B cell (primary cell): Measurements from ENCODE around the gene C19orf53. TPM values are rescaled to one million over a fixed set of nuclear protein-coding genes. Genes with fewer than 3 reads are reported as not detected.

ENCODE experiments used
- ATAC-seq: fragments of 200-7000 bp; cut with Tn5 transposase; one replicate; pipeline ENCODE4 v1.10.0; 2021; ENCODE audit warnings: low read depth, mild to moderate bottlenecking, moderate number of reproducible peaks, moderate library complexity
- CTCF ChIA-PET: fragments of 350-600 bp; sonication (Branson Sonifier 250); formaldehyde crosslinking; loops from one replicate; lab custom pipeline; 2021; ENCODE audit warnings: antibody characterized with exemption, inconsistent platforms; lab: Charles Lee
- POLR2A ChIA-PET: fragments of 350-600 bp; sonication (Branson Sonifier 250); formaldehyde crosslinking; loops from one replicate; lab custom pipeline; 2021; ENCODE audit warnings: antibody characterized with exemption; lab: Charles Lee
- DNase-seq: peaks from one replicate; pipeline ENCODE4 v3.0.0; 2013
- H2AFZ ChIP-seq: 2 replicates; pipeline ENCODE4 v1.6.1; 2012; ENCODE audit warnings: mild to moderate bottlenecking, low read depth, low read length; ENCODE audit not compliant: insufficient read depth, poor library complexity, severe bottlenecking
- H3K27ac ChIP-seq, 2 donors: 1 replicate in 1 of 2; 2 replicates in 1 of 2; pipeline ENCODE4 v1.5.1; 2012 to 2013; ENCODE audit warnings: low read length in 2 of 2, mild to moderate bottlenecking in 2 of 2, moderate library complexity in 1 of 2
- H3K27me3 ChIP-seq, 4 experiments: fragments of 200-600 bp in 1 of 4; sonication (generic) in 1 of 4; replicated peaks in 1 of 4; 1 replicate in 2 of 4; 2 replicates in 2 of 4; pipeline versions ENCODE4 v1.6.1 to v1.7.0; 2013 to 2016; ENCODE audit warnings: low read length in 3 of 4, mild to moderate bottlenecking in 2 of 4, mixed read lengths in 1 of 4, moderate library complexity in 1 of 4; ENCODE audit not compliant: insufficient read depth in 4 of 4, control insufficient read depth in 3 of 4; ENCODE audit errors: control extremely low read depth in 1 of 4
- H3K36me3 ChIP-seq, 2 experiments: replicated peaks in 1 of 2; 1 replicate in 1 of 2; 2 replicates in 1 of 2; pipeline versions ENCODE4 v1.6.1 to v1.7.1; 2013; ENCODE audit warnings: low read length in 1 of 2; ENCODE audit not compliant: insufficient read depth in 2 of 2, control insufficient read depth in 1 of 2; ENCODE audit errors: control extremely low read depth in 1 of 2, extremely low read depth in 1 of 2
- H3K4me1 ChIP-seq, 2 donors: fragments of 200-600 bp in 1 of 2; sonication (generic) in 1 of 2; 1 replicate in 1 of 2; 2 replicates in 1 of 2; pipeline versions ENCODE4 v1.5.1 to v1.6.1; 2013 to 2017; ENCODE audit warnings: low read length in 2 of 2; ENCODE audit not compliant: control insufficient read depth in 2 of 2, insufficient read depth in 2 of 2
- H3K4me2 ChIP-seq: replicated peaks from 2 replicates; pipeline ENCODE3; 2012; ENCODE audit warnings: mild to moderate bottlenecking, low read depth, low read length; ENCODE audit not compliant: poor library complexity, severe bottlenecking
- H3K4me3 ChIP-seq, 5 experiments: fragments of 200-600 bp in 1 of 5; sonication (generic) in 1 of 5; 1 replicate in 3 of 5; 2 replicates in 2 of 5; pipeline versions ENCODE4 v1.5.1 to v1.7.0; 2011 to 2016; ENCODE audit warnings: low read length in 4 of 5, mild to moderate bottlenecking in 4 of 5, low read depth in 2 of 5, control low read depth in 1 of 5, moderate library complexity in 1 of 5; ENCODE audit not compliant: insufficient read depth in 1 of 5; ENCODE audit errors: control extremely low read depth in 1 of 5, extremely low read depth in 1 of 5
- H3K79me2 ChIP-seq: fragments of 200-600 bp; sonication (generic); one replicate; pipeline ENCODE4 v1.6.0; 2016; ENCODE audit warnings: low read length; ENCODE audit not compliant: control insufficient read depth, insufficient read depth
- H3K9ac ChIP-seq: fragments of 200-600 bp; sonication (generic); 2 replicates; pipeline ENCODE4 v1.6.1; 2017; ENCODE audit warnings: mild to moderate bottlenecking, low read length, moderate library complexity
- H3K9me3 ChIP-seq, 3 donors: one replicate each; pipeline versions ENCODE4 v1.6.1 to v1.7.1; 2013; ENCODE audit warnings: low read length in 2 of 3; ENCODE audit not compliant: control insufficient read depth in 2 of 3, insufficient read depth in 1 of 3; ENCODE audit errors: control extremely low read depth in 1 of 3
- H4K20me1 ChIP-seq: 2 replicates; pipeline ENCODE4 v1.6.0; 2012; ENCODE audit warnings: mild to moderate bottlenecking, low read length; ENCODE audit not compliant: insufficient read depth, control insufficient read depth, poor library complexity, severe bottlenecking
- H3K27ac Mint-ChIP-seq: one replicate; pipeline ENCODE4 v1.8.0; 2021; ENCODE audit warnings: mixed read lengths
- H3K27me3 Mint-ChIP-seq: one replicate; pipeline ENCODE4 v1.8.0; 2021; ENCODE audit warnings: mixed read lengths
- H3K4me1 Mint-ChIP-seq: one replicate; pipeline ENCODE4 v1.8.0; 2021; ENCODE audit warnings: mixed read lengths
- H3K4me3 Mint-ChIP-seq: one replicate; pipeline ENCODE4 v1.8.0; 2021; ENCODE audit warnings: mixed read lengths
- H3K9me3 Mint-ChIP-seq: one replicate; pipeline ENCODE4 v1.8.0; 2022; ENCODE audit warnings: mixed read lengths; ENCODE audit not compliant: insufficient read depth
- EZH2 ChIP-seq: IDR thresholded peaks from 2 replicates; pipeline ENCODE4 v1.6.1; 2012; ENCODE audit warnings: borderline replicate concordance, low read depth, mild to moderate bottlenecking, moderate library complexity, low read length; ENCODE audit not compliant: insufficient read depth, poor library complexity, severe bottlenecking
- WGBS: methylation state at CpG from one replicate; pipeline ENCODE4 v1.1.5; 2013; ENCODE audit warnings: missing lambda C conversion rate; ENCODE audit not compliant: insufficient coverage; 5-methylcytosine and 5-hydroxymethylcytosine counted together
- intact Hi-C: fragments of 100-400 bp; cut with micrococcal nuclease; formaldehyde crosslinking; loops from one replicate; pipeline ENCODE4 v1.10.0; 2022
- polyA plus RNA-seq: library from polyadenylated mRNA; depleted of rRNA; stranded (reverse); fragments of >200 nt; gene quantifications from 2 replicates; pipeline ENCODE4 v1.2.3, GENCODE V29; 2012
- total RNA-seq, 2 donors: library from RNA; stranded (reverse); fragments of 120-200 nt in 1 of 2; gene quantifications; 1 replicate in 1 of 2; 2 replicates in 1 of 2; pipeline versions ENCODE4 v1.2.3 to v1.2.4, GENCODE V29; 2013 to 2022
- TF ChIP-seq, protein P1 (sequence below): fragments of 200-600 bp; IDR thresholded peaks from one replicate; pipeline ENCODE4 v1.8.0; 2022; ENCODE audit warnings: antibody characterized with exemption, mild to moderate bottlenecking

Gene C19orf53
- total and polyA plus RNA-seq, 2 donors (not counting 1 experiment from before 2014, with no cell fraction given), result 62.5 to 110 TPM

DNA sequence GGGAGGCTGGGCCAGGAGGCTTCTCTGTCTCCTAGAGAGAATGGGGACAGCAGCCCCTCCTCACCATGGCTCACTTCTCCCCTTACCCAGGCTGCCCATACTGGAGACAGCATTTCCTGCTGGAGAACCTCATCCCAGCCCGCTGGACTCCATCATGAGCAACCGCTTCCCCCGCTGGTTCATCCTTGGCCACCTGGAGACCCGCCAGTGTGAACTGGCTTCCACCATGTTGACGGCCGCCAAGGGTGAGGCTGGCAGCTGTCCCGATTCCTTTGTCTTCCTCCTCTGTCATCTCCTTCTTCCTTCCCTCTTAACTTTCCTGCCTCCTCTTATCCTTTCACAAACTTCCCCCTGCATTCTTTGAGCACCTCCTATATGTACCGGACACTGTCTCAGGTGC is 49.0 kb downstream of the C19orf53 start:
- Histone ChIP-seq H3K4me3 (no peak overlapping the region), H3K9ac (no peak overlapping the region), H3K4me2 (no peak overlapping the region), H3K36me3 (peaks cover 2 to 9% of the 10 kb centered on the region in 2 experiments), H3K27me3 (no peaks in the 10 kb centered on the region), H2AFZ (no peak overlapping the region), H3K79me2 (no peaks in the 10 kb centered on the region), H3K9me3 (no peaks in the 10 kb centered on the region), H3K4me1 (no peaks in the 10 kb centered on the region), H4K20me1 (no peaks in the 10 kb centered on the region), H3K27ac (no peak overlapping the region)
- 94% methylated on average over 7 of the region's 8 CpGs for WGBS
- TF ChIP-seq, protein P1, sequence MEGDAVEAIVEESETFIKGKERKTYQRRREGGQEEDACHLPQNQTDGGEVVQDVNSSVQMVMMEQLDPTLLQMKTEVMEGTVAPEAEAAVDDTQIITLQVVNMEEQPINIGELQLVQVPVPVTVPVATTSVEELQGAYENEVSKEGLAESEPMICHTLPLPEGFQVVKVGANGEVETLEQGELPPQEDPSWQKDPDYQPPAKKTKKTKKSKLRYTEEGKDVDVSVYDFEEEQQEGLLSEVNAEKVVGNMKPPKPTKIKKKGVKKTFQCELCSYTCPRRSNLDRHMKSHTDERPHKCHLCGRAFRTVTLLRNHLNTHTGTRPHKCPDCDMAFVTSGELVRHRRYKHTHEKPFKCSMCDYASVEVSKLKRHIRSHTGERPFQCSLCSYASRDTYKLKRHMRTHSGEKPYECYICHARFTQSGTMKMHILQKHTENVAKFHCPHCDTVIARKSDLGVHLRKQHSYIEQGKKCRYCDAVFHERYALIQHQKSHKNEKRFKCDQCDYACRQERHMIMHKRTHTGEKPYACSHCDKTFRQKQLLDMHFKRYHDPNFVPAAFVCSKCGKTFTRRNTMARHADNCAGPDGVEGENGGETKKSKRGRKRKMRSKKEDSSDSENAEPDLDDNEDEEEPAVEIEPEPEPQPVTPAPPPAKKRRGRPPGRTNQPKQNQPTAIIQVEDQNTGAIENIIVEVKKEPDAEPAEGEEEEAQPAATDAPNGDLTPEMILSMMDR, result no peak
- TF ChIP-seq EZH2, result no peak
- POLR2A ChIA-PET, result interaction anchor here (0.6 to 0.7 kb wide), 3 partner anchors 19 to 224 kb away, joined by 3 to 7 read pairs (median 3); no protein-coding TSS in a partner anchor
- intact Hi-C loops, result no loop called here
- no peaks in the 10 kb centered on the region for H3K27me3 Mint-ChIP-seq
- CTCF ChIA-PET, result interaction anchor here (0.7 kb wide), 1 partner anchor 1472 kb away, joined by 5 read pairs; no protein-coding TSS in a partner anchor
- no peak overlapping the region for H3K27ac Mint-ChIP-seq
- H3K4me3 Mint-ChIP-seq, result no peak overlapping the region
- DNase-seq, result no peak
- no peaks in the 10 kb centered on the region for H3K9me3 Mint-ChIP-seq
- ATAC-seq, result no peak
- peaks cover under 1% of the 10 kb centered on the region for H3K4me1 Mint-ChIP-seq

DNA sequence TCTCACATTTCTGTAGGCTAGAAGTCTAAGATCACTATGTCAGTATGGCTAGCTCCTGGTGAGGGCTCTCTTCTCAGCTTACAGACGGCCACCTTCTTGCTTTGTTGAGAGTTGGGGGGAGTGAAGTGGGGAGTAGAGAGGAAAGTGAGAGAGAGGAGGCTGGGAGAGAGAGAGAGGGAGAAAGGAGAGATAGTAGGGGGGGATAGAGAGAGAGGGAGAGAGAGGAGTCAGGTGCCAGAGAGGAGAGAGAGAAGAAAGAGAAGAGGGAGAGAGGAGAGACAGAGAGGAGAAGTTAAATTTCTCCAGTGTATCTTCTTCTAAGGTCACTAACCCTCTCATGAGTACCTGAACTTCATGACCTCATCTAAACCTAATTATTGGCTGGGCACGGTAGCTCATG is 49.6 kb downstream of the C19orf53 start:
- Histone ChIP-seq H3K36me3 (peaks cover 2 to 9% of the 10 kb centered on the region in 2 experiments), H3K27ac (no peak overlapping the region), H3K4me3 (no peak overlapping the region), H3K27me3 (no peaks in the 10 kb centered on the region), H4K20me1 (no peaks in the 10 kb centered on the region), H3K4me1 (no peaks in the 10 kb centered on the region), H3K9ac (no peak overlapping the region), H3K9me3 (no peaks in the 10 kb centered on the region), H3K79me2 (no peaks in the 10 kb centered on the region), H2AFZ (no peak overlapping the region), H3K4me2 (no peak overlapping the region)
- DNase-seq (peak; percentile 24), ATAC-seq (no peak)
- TF ChIP-seq EZH2, result no peak
- TF ChIP-seq, protein P1, result no peak
- ChIA-PET POLR2A (interaction anchor here (0.6 to 1.4 kb wide), 3 partner anchors 13 to 35 kb away, joined by 3 to 7 read pairs (median 3); no protein-coding TSS in a partner anchor), CTCF (interaction anchor here (0.7 kb wide), 1 partner anchor 1472 kb away, joined by 5 read pairs; no protein-coding TSS in a partner anchor)
- Mint-ChIP-seq H3K27ac (no peak overlapping the region), H3K27me3 (no peaks in the 10 kb centered on the region), H3K9me3 (no peaks in the 10 kb centered on the region), H3K4me3 (no peak overlapping the region), H3K4me1 (no peaks in the 10 kb centered on the region)
- 93% methylated on average over 2 of the region's 2 CpGs for WGBS
- intact Hi-C loops, result no loop called here
